ENCODE data around the gene DOCK2. TPM values are rescaled to one million over a fixed set of nuclear protein-coding genes. Genes with fewer than 3 reads are reported as not detected.

DOCK2 gene
- total and polyA plus RNA-seq, 2 of the 8 experiments (the other 6 are each of a cell fraction or from before 2014, with no cell fraction given), result 3.9 to 5.7 TPM

- no peak for FAIRE-seq
- H3K27me3 ChIP-seq (replicated peaks in 1 of 4; ENCODE audit: control insufficient read depth in 3 of 4, extremely low read depth in 1 of 4, insufficient read depth in 3 of 4, low read length in 3 of 4), result no peaks in the 10 kb centered on the region
- no peak overlapping the region for H2BK120ac ChIP-seq (replicated peaks; ENCODE audit: low read depth, low read length)
- ChIA-PET POLR2A (ENCODE audit: partially characterized antibody) (no interaction called here), CTCF (ENCODE audit: partially characterized antibody) (interaction anchor here (0.7 kb wide), 1 partner anchor 552 kb away, joined by 4 read pairs; no protein-coding TSS in a partner anchor)
- TF ChIP-seq ATF3 (IDR thresholded peaks at IDR 0.05; ENCODE audit: insufficient read depth, low read depth, low read length), result no peak
- TF ChIP-seq SRF (IDR thresholded peaks at IDR 0.05; ENCODE audit: low read depth, low read length), result no peak
- TF ChIP-seq CEBPB (IDR thresholded peaks at IDR 0.05; ENCODE audit: low read depth, low read length), result no peak
- no peak for TF ChIP-seq POU5F1 (IDR thresholded peaks at IDR 0.05; ENCODE audit: low read depth, low read length)
- no peak for TF ChIP-seq KDM5A (IDR thresholded peaks at IDR 0.05; ENCODE audit: low read length)
- TF ChIP-seq BCL11A (IDR thresholded peaks at IDR 0.05; ENCODE audit: low read depth in 2 of 2, low read length in 2 of 2), result no peak
- no peak for TF ChIP-seq SIRT6 (IDR thresholded peaks at IDR 0.05; ENCODE audit: low read length)
- no peak overlapping the region for H4K91ac ChIP-seq (replicated peaks; ENCODE audit: insufficient read length, low read length)
- no peak overlapping the region for H3K4me2 ChIP-seq (ENCODE audit: insufficient read depth in 1 of 2, low read depth in 2 of 2, low read length in 2 of 2)
- no peak overlapping the region for H3K18ac ChIP-seq (ENCODE audit: extremely low read depth, low read length)
- DNase-seq (ENCODE audit: low read depth in 1 of 2, low spot score in 2 of 2), result no peak
- no peaks in the 10 kb centered on the region for H4K20me1 ChIP-seq (replicated peaks in 1 of 2; ENCODE audit: control insufficient read depth in 1 of 2, insufficient read depth in 2 of 2, low read length in 2 of 2)
- no peak overlapping the region for H2AK5ac ChIP-seq (ENCODE audit: low read depth, low read length)
- no peak overlapping the region for H3K56ac ChIP-seq (replicated peaks; ENCODE audit: insufficient read length, low read depth, low read length)
- H3K4me3 ChIP-seq (ENCODE audit: extremely low read depth in 1 of 4, insufficient read depth in 2 of 4, low read depth in 3 of 4, low read length in 4 of 4), result no peak overlapping the region
- no peak overlapping the region for H3K14ac ChIP-seq (ENCODE audit: insufficient read length)
- H3K36me3 ChIP-seq (ENCODE audit: control insufficient read depth in 2 of 4, insufficient read depth in 4 of 4, low read length in 3 of 4), result no peaks in the 10 kb centered on the region
- no peaks in the 10 kb centered on the region for H3K23me2 ChIP-seq (ENCODE audit: low read depth, low read length)
- H2AFZ ChIP-seq (ENCODE audit: low read length), result no peak overlapping the region
- no peak overlapping the region for H3K4ac ChIP-seq (replicated peaks; ENCODE audit: insufficient read length, low read depth, low read length)
- H3K79me1 ChIP-seq (ENCODE audit: low read depth, low read length), result no peaks in the 10 kb centered on the region
- no peaks in the 10 kb centered on the region for H3K4me1 ChIP-seq (replicated peaks in 1 of 4; ENCODE audit: control insufficient read depth in 3 of 4, insufficient read depth in 4 of 4, low read length in 3 of 4)
- no peaks in the 10 kb centered on the region for H3K79me2 ChIP-seq (ENCODE audit: control insufficient read depth in 1 of 2, insufficient read depth in 2 of 2, low read length in 2 of 2)
- H3K23ac ChIP-seq (ENCODE audit: insufficient read length), result no peak overlapping the region
- no peak overlapping the region for H4K8ac ChIP-seq (ENCODE audit: extremely low read depth, insufficient read depth, low read length)
- H2BK5ac ChIP-seq (ENCODE audit: low read depth, low read length), result no peak overlapping the region
- no peak overlapping the region for H4K5ac ChIP-seq (ENCODE audit: insufficient read length, low read depth, low read length)
- no peak overlapping the region for H2BK15ac ChIP-seq (ENCODE audit: low read length)
- no peaks in the 10 kb centered on the region for H3K9me3 ChIP-seq (ENCODE audit: insufficient read depth in 2 of 2, low read depth in 1 of 2, low read length in 1 of 2)
- no peak overlapping the region for H2BK20ac ChIP-seq (ENCODE audit: low read length)
- H3K27ac ChIP-seq (ENCODE audit: low read depth, low read length), result no peak overlapping the region
- H2BK12ac ChIP-seq (ENCODE audit: low read depth, low read length), result no peak overlapping the region
- no peak overlapping the region for H3K9ac ChIP-seq (replicated peaks in 1 of 4; ENCODE audit: extremely low read depth in 1 of 4, low read depth in 3 of 4, low read length in 3 of 4)
Observed at GRCh38 chr5:169893010-169893409, 255.9 kb downstream of the DOCK2 start.
